ENCODE data around the gene TBC1D28. TPM values are rescaled to one million over a fixed set of nuclear protein-coding genes. Genes with fewer than 3 reads are reported as not detected.
A peak's percentile ranks its signal among the peaks of the same experiment; 100 is the strongest.
"Not testable (repeated sequence)": the region's sequence is repeated elsewhere in the genome, so short reads cannot be mapped to it uniquely, and the experiment has no call there.

The TBC1D28 gene
- polyA plus RNA-seq (2013, experiment 1 of 2; ENCODE audit: insufficient read length), result not detected
- not detected for polyA plus RNA-seq (2013, experiment 2 of 2; ENCODE audit: insufficient read length)

GRCh38 chr17:18644291-18644690 lies at the start of gene TBC1D28:
Gene TBC1D28, minus strand, starts transcription at chr17:18644391. Its CDS starts 3,039 bp downstream, at chr17:18641352.
- not testable (repeated sequence) for DNase-seq

DNA sequence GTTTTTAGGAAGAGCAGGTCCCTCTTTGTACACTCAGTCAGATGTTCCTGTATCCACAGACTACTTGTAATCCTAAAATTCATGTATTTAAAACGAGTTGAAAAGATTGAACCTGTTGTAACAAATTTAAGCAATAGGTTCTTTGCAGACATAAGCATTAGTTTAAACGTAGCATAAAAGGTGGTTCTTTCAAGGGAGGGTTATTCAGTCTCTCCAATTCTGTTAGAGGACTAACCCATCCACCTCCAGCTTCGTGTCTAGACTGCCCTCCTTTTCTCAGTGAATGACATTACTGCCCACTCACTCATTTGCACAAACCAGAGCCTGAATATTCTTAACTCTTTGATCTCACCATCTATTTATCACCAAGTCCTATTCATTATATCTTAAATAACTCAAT lies 38.5 kb upstream of the TBC1D28 start:
- DNase-seq, result not testable (repeated sequence)

GRCh38 chr17:18681767-18682571 lies 37.8 kb upstream of the TBC1D28 start, which contains the start of gene FOXO3B:
Gene FOXO3B, minus strand, starts transcription at chr17:18682314. Its CDS starts 663 bp downstream, at chr17:18681651.
- DNase-seq, result peak; percentile 99

DNA sequence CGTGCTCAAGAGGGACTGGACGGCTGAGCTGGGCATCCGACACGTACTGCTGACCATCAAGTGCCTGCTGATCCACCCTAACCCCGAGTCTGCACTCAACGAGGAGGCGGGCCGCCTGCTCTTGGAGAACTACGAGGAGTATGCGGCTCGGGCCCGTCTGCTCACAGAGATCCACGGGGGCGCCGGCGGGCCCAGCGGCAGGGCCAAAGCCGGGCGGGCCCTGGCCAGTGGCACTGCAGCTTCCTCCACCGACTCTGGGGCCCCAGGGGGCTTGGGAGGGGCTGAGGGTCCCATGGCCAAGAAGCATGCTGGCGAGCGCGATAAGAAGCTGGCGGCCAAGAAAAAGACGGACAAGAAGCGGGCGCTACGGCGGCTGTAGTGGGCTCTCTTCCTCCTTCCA lies 33.2 kb upstream of the TBC1D28 start:
- DNase-seq, result not testable (repeated sequence)

DNA sequence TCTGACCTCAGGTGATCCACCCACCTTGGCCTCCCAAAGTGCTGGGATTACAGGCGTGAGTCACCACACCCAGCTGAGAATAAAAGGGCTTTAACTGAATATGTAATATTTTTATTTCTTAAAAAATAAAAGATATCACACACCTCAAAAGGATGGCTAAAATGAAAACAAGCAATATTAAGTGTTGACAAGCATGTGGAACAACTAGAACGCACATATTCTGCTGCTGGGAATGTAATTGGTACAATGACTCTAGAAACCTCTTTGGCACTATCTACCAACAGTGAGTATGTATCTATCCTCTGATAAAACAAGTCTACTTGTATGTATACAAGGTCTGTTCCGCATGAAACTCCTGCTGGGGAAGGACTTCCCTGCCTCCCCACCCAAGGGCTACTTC lies 32.7 kb upstream of the TBC1D28 start:
- not testable (repeated sequence) for DNase-seq

DNA sequence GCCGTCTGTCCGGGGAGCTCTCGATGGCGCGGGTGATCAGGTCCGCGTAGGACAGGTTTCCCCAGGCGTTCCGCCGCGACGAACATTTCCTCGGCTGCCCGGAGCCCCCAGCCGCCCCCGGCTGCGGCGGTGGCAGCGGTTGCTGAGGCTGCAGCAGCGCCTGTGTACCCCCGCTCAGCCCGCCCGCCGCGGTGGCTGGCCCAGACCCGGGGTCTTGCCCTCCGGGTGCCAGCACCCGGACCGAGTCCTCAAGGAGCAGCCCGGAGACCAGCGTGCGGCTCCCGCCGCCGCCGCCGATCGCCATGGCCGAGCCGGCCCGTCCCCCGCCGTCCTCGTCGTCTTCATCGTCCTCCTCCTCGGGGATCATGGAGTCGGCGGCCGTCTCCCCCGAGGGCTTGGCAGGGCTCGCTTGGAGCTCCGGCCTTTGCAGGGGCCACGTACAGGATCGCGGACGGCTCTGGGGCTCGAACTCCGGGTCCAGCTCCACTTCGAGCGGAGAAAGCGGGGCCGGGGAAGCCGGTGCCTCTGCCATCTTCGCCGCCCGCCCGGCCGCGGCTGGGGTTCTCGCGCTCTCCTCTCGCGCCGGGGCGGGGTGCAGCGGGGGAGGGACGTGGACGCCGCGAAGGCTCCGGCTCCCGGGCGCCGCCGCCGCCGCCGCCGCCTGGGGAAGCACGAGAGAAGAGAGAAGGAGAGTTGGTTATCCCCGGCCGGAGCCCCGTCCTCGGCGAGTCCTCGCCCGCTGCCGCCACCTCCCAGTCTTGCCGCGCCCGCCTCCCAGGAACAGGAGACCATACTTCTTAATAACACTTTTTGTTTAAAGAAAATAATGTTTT lies 28.4 kb upstream of the TBC1D28 start:
- DNase-seq, result not testable (repeated sequence)

- not testable (repeated sequence) for DNase-seq
Observed at GRCh38 chr17:18668625-18669024, 24.4 kb upstream of the TBC1D28 start.

DNA sequence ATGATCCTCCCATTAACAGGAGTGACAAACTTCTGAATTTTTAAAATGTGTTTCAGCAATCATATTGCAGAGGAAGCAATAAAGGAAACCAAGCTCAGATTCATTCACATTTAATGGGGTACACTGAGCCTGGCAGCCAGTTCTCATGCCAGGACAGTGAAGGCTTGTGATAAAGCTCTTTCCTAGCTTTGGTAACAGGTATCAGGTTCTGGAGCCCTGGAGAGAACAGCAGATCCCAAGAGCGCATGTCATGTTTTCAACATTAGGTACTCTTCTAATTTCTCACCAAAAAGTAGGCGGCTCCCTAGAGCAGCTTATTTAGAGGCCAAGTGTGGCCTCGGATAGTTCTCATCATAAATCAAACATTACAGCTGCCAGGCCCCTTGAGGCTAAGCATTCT lies 23.3 kb upstream of the TBC1D28 start:
- DNase-seq, result not testable (repeated sequence)

DNA sequence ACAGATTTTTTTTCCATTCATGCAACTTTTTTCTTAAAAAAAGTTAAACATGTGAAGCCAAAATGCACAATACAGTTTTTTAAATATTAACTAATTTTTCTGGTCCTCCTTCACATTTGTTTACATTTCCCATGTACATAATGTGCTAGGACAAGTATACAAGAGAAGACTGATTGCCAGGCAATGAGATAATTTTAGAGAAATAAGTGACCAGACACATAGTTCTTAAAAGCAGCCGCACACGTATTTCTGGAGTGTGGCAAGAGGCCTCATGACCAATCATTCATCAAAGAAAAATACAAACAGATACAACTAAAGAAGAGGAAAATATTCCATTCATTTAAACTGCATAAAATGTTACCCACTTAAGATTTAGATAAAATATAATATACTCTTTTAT lies 22.1 kb upstream of the TBC1D28 start:
- not testable (repeated sequence) for DNase-seq

DNA sequence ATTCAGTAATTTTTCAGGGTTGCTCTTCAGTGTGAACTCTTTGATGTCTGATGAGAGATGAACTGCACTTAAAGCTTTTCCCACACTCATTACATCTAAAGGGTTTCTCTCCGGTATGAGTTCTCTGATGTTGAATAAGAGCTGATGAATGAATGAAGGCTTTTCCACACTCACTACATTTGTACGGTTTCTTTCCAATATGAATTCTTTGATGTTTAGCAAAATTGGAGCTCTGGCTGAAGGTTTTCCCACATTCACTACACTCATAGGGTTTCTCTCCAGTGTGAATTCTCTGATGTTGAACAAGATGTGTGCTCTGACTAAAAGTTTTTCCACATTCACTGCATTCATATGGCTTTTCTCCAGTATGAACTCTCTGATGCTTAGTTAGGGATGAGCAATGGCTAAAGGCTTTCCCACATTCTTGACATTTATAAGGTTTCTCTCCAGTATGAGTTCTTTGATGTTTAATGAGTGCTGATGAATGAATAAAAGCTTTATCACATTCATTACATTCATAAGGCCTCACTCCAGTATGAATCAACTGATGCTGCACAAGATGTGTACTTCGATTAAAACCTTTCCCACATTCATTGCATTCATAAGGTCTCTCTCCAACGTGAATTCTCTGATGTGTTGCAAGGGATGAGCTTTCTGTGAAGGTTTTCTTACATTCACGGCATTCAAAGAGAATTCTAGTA lies 17.9 kb upstream of the TBC1D28 start:
- DNase-seq, result not testable (repeated sequence)

GRCh38 chr17:18650094-18650493 lies 5.9 kb upstream of the TBC1D28 start:
- not testable (repeated sequence) for DNase-seq

DNA sequence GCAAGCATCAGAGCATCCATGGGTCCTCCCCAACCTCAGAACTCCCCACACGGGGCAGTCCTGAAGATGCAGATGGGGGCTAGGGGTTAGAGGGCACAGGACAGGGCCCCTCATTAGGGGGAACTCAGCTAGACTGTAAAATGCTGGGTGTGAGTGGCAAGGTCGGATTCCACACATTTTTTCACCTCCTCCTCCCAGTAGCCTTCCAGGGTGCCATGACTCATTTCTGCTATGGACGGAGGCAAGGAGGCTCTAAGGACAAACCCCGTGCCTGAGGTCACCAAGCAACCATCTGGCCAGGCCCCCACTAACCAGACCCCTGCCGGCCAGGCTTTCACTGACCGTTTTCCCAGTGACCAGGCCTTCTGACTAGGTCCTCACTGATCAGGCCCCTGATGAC lies 1.1 kb downstream of the TBC1D28 start:
- not testable (repeated sequence) for DNase-seq

- not testable (repeated sequence) for DNase-seq
Observed at GRCh38 chr17:18638357-18638756, 5.8 kb downstream of the TBC1D28 start.

GRCh38 chr17:18636237-18636636 lies 8.0 kb downstream of the TBC1D28 start:
- not testable (repeated sequence) for DNase-seq

GRCh38 chr17:18635773-18636172 lies 8.4 kb downstream of the TBC1D28 start:
- DNase-seq, result not testable (repeated sequence)

- not testable (repeated sequence) for DNase-seq
Observed at GRCh38 chr17:18634550-18635263, 9.5 kb downstream of the TBC1D28 start.

GRCh38 chr17:18626152-18626870 lies 17.9 kb downstream of the TBC1D28 start:
- DNase-seq, result no peak

GRCh38 chr17:18625509-18626104 lies 18.6 kb downstream of the TBC1D28 start:
- DNase-seq, result peak; percentile 71

GRCh38 chr17:18624862-18625501 lies 19.2 kb downstream of the TBC1D28 start:
- not testable (repeated sequence) for DNase-seq

DNA sequence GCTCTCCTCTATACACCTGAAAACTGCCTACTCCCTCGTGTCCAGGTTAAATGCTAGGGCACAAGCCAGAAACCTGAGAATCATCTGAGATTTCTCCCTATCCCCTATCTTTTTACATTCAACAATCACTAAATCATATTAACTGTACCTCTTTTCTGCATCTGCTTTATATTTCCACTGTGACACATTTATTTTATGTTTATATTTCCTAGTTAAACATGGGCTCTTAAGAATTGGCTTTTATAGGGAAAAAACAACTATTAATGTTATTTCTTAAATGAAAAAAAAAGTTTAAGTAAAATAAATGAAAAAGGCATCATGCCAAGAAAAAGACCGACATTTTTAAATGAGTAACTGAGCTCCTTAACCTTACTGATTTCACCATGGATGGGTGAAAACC lies 26.6 kb downstream of the TBC1D28 start:
- DNase-seq, result not testable (repeated sequence)
